HG03439 (cell line): ENCODE measurements around the gene MDM4.
"Not testable (repeated sequence)": the region's sequence is repeated elsewhere in the genome, so short reads cannot be mapped to it uniquely, and the experiment has no call there.

Experiments used
- ATAC-seq: cut with Tn5 transposase; IDR thresholded peaks from one replicate; pipeline ENCODE4 v1.9.1; 2021; ENCODE audit warnings: mild to moderate bottlenecking, moderate library complexity; ENCODE audit not compliant: unreplicated experiment

Gene MDM4, protein sequence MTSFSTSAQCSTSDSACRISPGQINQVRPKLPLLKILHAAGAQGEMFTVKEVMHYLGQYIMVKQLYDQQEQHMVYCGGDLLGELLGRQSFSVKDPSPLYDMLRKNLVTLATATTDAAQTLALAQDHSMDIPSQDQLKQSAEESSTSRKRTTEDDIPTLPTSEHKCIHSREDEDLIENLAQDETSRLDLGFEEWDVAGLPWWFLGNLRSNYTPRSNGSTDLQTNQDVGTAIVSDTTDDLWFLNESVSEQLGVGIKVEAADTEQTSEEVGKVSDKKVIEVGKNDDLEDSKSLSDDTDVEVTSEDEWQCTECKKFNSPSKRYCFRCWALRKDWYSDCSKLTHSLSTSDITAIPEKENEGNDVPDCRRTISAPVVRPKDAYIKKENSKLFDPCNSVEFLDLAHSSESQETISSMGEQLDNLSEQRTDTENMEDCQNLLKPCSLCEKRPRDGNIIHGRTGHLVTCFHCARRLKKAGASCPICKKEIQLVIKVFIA

DNA sequence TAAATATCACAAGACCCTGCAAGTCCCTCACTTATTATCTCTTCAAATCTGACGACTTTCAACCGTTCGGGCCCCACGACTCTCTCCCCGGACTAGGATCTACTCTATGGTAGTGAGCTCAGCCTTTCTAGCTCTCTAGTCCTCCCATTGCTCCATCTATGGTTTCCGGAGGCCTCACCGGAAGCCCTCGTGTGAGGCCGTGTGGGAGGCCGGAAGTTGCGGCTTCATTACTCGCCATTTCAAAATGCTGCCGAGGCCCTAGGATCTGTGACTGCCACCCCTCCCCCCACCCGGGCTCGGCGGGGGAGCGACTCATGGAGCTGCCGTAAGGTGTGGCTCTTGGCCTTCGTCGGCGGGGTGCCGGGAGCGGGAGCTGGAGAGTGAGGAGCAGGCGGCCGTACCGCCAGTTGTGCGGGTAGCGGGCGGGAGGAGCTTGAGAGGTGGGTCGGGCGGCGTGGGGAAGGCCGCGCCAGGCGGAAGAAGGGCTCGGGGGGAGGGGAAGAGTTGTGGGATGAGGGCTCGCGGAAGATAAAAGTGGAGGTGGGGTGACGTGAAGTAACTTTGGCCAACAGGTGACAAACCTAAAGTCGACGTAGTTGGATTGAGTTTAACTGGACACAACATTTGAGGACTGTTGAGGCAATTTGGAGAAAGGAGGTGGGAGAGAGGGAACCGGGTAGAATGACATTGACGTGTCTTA lies at the start of gene MDM4:
Gene MDM4 (plus strand): TSS at position 227 of the 700 bp plus-strand sequence. CDS start 9,113 bp downstream, outside the sequence.
- peak; percentile 74 for ATAC-seq

DNA sequence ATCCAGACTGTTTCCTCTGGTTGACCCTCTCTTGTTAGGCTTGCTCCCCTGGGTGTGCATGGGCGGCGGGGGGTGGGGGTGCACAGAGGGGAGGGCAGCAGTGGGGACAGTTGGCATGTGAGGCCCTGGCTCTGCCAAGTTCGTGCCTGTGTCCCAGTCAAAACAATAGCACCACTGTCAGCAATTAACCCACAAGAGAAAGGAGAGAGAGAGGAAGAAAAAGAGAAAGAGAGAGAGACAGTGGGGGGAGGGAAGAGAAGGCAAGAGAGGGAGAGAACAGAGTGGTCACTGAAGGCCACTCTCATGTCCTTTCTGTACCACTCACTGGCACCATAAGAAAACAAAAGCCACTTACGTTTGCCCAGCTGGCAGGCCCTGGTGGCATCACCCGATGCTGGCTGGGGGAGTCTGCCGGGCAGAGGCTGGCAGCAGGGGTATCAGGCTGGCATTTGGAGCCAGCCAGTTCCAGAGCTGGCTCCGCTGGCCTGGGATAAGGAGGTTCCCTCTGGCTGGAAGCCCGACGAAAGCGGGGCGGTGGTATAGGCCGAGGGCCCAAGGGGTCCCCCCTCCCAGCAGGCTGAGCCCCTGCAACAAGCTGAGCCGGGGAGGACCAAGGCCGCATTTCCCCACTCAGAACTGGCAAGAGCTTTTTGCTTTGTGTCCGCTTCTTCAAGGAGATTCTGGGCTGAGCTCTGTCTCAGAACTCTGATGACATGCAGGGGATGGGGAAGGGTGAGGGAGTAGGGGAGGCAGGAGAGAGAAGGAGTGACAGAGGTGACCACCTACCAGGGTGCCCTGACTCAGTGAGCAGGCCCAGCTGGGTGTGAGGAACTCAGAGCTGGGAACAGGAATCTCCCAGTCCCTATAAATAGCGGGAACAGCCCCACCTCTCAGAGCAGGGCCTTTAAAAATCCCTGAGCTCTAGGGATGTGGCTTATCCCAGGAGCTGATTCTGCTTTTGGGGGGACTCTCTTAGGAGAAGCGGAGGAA lies 49.5 kb upstream of the MDM4 start:
- no peak for ATAC-seq

- ATAC-seq: no peak
These were observed 48.0 kb upstream of the MDM4 start for GRCh38 chr1:204468206-204468605.

- ATAC-seq: no peak
These were observed 47.4 kb upstream of the MDM4 start for GRCh38 chr1:204468766-204469302.

- no peak for ATAC-seq
These were observed 46.9 kb upstream of the MDM4 start for GRCh38 chr1:204469304-204469703.

- ATAC-seq: no peak
These were observed 44.5 kb upstream of the MDM4 start for GRCh38 chr1:204471687-204472086.

- ATAC-seq: no peak
These were observed 43.5 kb upstream of the MDM4 start for GRCh38 chr1:204472660-204473059.

- ATAC-seq: no peak
These were observed 42.7 kb upstream of the MDM4 start for GRCh38 chr1:204473400-204473965.

DNA sequence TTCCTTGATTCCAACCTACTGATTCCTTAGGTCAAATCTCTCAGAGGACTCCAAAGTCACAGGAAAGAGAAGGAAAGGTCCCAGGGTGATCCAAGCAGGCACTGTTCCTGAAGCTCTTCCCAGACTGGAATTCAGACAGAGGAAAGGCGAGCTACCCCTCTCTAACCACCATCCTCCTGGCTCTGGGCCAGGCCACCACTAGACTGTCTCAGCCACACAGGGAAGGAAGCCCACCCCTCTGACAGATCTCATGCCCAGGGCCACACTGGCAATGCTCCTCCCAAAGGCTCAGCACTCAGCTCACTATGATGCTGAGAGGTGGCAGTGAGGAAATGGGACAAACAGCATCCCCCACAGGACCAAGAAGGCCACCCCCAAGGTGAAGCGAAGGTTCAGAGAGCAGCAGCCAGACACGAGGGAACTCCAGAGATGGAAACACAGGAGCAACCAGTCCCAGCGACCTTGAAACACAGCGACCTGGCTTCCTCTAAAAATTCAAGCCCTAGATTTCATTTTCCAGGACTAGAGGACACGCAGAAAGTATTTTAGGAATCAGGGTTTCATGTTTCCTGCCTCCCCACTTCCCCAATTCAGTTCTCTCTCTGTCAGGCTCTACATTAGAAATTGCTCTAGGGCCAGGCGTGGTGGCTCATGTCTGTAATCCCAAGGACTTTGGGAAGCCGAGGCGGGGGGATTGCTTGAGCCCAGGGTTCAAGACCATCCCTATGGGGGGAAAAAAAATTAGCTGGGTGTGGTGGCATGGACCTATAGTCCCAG lies 40.4 kb upstream of the MDM4 start:
- ATAC-seq: no peak

- no peak for ATAC-seq
These were observed 39.6 kb upstream of the MDM4 start for GRCh38 chr1:204476563-204476962.

GRCh38 chr1:204477036-204477740 lies 39.0 kb upstream of the MDM4 start:
- no peak for ATAC-seq

- ATAC-seq: no peak
These were observed 37.9 kb upstream of the MDM4 start for GRCh38 chr1:204478172-204478899.

DNA sequence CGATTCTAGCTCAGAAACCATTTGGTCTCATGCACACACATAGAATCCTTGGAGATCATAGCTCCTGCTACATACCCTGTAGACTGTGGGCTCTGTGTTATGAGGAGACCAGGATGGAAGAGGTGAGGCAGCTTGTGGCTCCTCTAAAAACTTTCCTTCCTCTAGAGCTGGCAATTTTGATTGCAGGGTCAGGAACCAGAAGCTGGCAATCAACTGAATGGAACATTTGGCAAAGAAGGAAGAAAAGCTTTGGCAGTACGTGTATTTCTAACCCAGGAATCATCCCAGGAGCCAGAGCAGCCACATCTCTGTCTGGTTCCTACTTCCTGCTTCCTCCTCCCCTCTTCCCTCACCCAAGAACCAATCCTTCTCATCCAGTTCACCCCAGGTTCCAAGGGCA lies 37.3 kb upstream of the MDM4 start:
- no peak for ATAC-seq

DNA sequence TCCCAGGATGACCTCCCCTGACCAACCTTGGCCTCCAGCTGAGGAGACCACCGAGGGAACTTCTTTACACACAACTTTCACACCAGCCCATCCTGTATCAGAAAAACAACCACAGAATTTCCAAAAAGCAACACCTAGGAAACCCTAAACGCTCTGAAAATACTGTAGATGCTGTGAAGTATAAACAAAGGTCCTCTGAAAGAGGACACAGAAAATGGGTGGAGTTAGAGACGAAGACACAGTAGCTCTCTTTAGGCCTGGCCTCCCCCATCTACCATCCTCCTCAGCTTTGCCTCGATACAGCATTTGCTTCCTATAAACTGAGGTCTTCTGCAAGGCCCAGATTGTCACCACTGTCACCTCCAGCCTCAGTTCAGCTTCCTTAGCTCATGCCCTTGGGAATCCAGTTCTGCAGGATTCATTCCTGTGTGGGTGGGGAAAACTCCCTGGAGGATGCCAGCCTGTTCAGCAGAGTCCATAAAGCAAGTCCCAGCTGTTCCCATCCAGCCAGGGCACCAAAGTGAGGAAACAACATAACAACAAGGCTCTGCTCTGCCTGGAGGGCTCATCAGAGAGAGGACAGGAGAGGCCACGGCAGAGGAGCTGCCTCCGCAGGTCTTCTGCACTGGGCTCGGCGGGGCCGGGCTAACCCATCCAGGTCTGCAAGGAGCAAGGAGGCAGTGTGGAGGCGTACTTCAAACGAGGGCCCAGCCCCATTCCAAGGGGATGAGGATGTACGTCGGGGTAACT lies 36.6 kb upstream of the MDM4 start:
- no peak for ATAC-seq

- peak; percentile 63 for ATAC-seq
These were observed 35.7 kb upstream of the MDM4 start for GRCh38 chr1:204480515-204480914.

GRCh38 chr1:204483791-204484190 lies 32.4 kb upstream of the MDM4 start:
- ATAC-seq: no peak

- not testable (repeated sequence) for ATAC-seq
These were observed 29.5 kb upstream of the MDM4 start for GRCh38 chr1:204486513-204487255.
